Breast epithelium (tissue), 4 donors: Measurements from ENCODE around the gene P2RY6. TPM values are rescaled to one million over a fixed set of nuclear protein-coding genes. Genes with fewer than 3 reads are reported as not detected.
A peak's percentile ranks its signal among the peaks of the same experiment; 100 is the strongest.

Experiments used
- DNase-seq, 2 donors: peaks; one replicate each; pipeline ENCODE4 v3.0.0-alpha.2; 2019; ENCODE audit warnings: low spot score in 2 of 2
- H3K27ac ChIP-seq, 2 donors: fragments of 200-600 bp; sonication (generic) in 1 of 2; one replicate each; pipeline ENCODE4 v1.5.1; 2016 to 2019; ENCODE audit warnings: mild to moderate bottlenecking in 1 of 2
- H3K27me3 ChIP-seq, 2 donors: fragments of 200-600 bp; sonication (generic) in 1 of 2; one replicate each; pipeline versions ENCODE4 v1.5.1 to v1.6.0; 2017 to 2019; ENCODE audit warnings: control low read depth in 1 of 2, mild to moderate bottlenecking in 1 of 2
- H3K36me3 ChIP-seq: fragments of 200-600 bp; one replicate; pipeline ENCODE4 v1.5.1; 2019
- H3K4me1 ChIP-seq, 2 donors: fragments of 200-600 bp; sonication (generic); one replicate each; pipeline ENCODE4 v1.5.1; 2016 to 2019; ENCODE audit warnings: control low read depth in 1 of 2
- H3K4me3 ChIP-seq, 3 donors: fragments of 200-600 bp; sonication (generic); 1 replicate in 2 of 3; 2 replicates in 1 of 3; pipeline ENCODE4 v1.5.1; 2016 to 2019; ENCODE audit warnings: mild to moderate bottlenecking in 3 of 3, moderate library complexity in 2 of 3
- H3K9me3 ChIP-seq, 2 donors: fragments of 200-600 bp; sonication (generic) in 1 of 2; one replicate each; pipeline ENCODE4 v1.5.1; 2016 to 2019; ENCODE audit warnings: control low read depth in 1 of 2
- CTCF ChIP-seq, 3 donors: fragments of 450-650 bp; IDR thresholded peaks; one replicate each; pipeline ENCODE4 v1.5.1; 2016 to 2017; ENCODE audit warnings: antibody characterized with exemption in 3 of 3, mild to moderate bottlenecking in 3 of 3, moderate library complexity in 3 of 3
- POLR2A ChIP-seq: fragments of 450-650 bp; IDR thresholded peaks from one replicate; pipeline ENCODE4 v1.6.1; 2016; ENCODE audit warnings: antibody characterized with exemption, mild to moderate bottlenecking, moderate library complexity
- POLR2AphosphoS5 ChIP-seq, 3 donors: sonication (generic); formaldehyde crosslinking; IDR thresholded peaks; one replicate each; pipeline ENCODE4 v1.6.1; 2017; ENCODE audit warnings: antibody characterized with exemption in 3 of 3
- intact Hi-C: fragments of 100-400 bp; cut with DNase I; formaldehyde crosslinking; loops from one replicate; pipeline ENCODE4 v1.15.1; 2023; ENCODE audit warnings: low total_unique reads
- total RNA-seq, 3 donors: library from RNA; depleted of rRNA; stranded (reverse); fragments of >200 nt; gene quantifications; one replicate each; pipeline ENCODE4 v1.1.0, GENCODE V29; 2016

P2RY6 gene
- total RNA-seq, 3 donors from 2014 or later = 1.6 to 3.4 (median 1.9) TPM

- Histone ChIP-seq H3K36me3 (no peaks in the 10 kb centered on the region), H3K27ac (no peak overlapping the region), H3K4me3 (no peak overlapping the region), H3K9me3 (no peaks in the 10 kb centered on the region), H3K4me1 (no peaks in the 10 kb centered on the region), H3K27me3 (no peaks in the 10 kb centered on the region)
- intact Hi-C loops = loop anchor here (5.0 kb wide), 1 partner anchor 1981 kb away; no protein-coding TSS in a partner anchor
- TF ChIP-seq CTCF (IDR thresholded peaks at IDR 0.05) (no peak), POLR2A (no peak), POLR2AphosphoS5 (IDR thresholded peaks at IDR 0.05) (no peak)
- no peak for DNase-seq
Measured at GRCh38 chr11:73286240-73286810, 14.2 kb downstream of the P2RY6 start.

DNA sequence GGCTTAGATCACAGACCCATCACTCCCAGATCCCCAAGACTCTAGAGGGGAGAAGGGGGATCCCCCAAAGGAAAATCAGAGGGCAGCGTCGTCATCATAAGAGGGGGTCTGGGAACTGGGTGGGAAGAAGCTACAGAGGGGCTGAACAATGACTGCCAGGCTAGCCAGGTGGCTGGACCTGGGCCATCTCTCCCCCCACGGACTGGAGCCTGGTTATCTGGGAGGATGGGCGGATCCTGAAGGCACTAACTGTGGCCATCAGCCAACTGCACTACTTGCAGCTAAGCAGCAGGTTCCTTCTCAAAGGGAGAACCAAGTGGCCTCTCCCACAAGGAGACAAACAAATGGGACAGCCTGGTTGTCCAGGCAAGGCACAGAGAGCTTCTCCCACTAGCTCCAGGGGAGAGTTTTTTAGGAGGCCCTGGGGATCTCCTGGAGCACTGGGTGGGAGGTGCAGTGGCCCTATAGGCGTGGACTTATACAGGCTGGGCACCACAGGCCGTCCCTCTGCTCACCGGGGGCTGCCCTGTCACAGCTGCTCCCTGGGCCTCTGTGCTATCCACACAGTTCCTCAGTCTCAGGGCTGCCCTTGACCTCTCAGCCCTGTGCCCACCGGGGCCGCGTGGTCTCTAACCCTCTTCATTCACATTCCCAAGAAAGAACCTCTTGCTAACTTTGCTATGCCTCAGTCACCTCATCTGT is 15.4 kb downstream of the P2RY6 start:
- Histone ChIP-seq H3K4me3 (no peak overlapping the region), H3K9me3 (no peaks in the 10 kb centered on the region), H3K4me1 (no peaks in the 10 kb centered on the region), H3K36me3 (no peaks in the 10 kb centered on the region), H3K27me3 (no peaks in the 10 kb centered on the region), H3K27ac (no peak overlapping the region)
- DNase-seq = no peak
- intact Hi-C loops = loop anchor here (1.0 to 5.0 kb wide), 2 partner anchors 41 to 1980 kb away; no protein-coding TSS in a partner anchor
- TF ChIP-seq POLR2A (no peak), POLR2AphosphoS5 (IDR thresholded peaks at IDR 0.05) (no peak), CTCF (IDR thresholded peaks at IDR 0.05) (no peak)

DNA sequence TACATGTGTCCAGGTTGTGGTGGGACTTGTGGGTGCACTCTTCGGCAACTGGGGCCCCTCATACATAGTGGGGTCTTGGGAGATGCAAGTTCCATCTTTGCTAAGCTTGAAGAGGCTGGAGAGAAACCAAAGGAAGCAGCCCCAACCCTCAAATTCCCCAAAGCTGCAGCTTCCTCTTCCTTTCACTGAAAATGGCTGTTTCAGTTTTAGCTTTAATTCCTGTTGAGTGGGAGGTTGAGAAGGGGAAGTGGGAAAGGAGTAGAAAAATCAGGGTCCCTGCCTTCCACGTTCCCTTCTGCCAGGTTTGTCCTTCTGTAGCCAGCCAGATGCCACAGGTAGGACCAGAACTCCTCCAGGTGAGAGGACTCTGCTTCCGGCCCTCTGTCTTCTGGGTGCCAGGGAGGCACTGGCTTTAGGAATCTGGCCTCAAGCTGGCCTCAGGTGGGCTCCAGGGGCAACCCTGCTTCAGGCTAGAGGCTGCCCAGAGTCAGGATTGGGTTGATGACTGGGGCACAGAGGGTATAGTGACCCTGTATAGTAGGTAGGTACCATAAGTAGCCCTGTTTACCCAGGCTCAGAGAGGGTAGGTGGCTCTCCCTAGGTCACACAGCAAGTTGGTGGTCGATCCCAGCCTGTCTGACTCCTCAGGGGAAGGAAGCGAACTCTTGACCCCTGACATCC is 16.2 kb downstream of the P2RY6 start:
- H3K36me3 ChIP-seq = no peaks in the 10 kb centered on the region
- no peak overlapping the region for H3K4me3 ChIP-seq
- no peaks in the 10 kb centered on the region for H3K9me3 ChIP-seq
- no peaks in the 10 kb centered on the region for H3K27me3 ChIP-seq
- peak overlapping the region in 1 of 2 donors; percentile 50 for H3K27ac ChIP-seq
- DNase-seq = no peak
- TF ChIP-seq CTCF (IDR thresholded peaks at IDR 0.05) (no peak), POLR2A (no peak)
- H3K4me1 ChIP-seq = no peaks in the 10 kb centered on the region
- intact Hi-C loops = loop anchor here (1.0 to 5.0 kb wide), 2 partner anchors 40 to 1979 kb away; no protein-coding TSS in a partner anchor

DNA sequence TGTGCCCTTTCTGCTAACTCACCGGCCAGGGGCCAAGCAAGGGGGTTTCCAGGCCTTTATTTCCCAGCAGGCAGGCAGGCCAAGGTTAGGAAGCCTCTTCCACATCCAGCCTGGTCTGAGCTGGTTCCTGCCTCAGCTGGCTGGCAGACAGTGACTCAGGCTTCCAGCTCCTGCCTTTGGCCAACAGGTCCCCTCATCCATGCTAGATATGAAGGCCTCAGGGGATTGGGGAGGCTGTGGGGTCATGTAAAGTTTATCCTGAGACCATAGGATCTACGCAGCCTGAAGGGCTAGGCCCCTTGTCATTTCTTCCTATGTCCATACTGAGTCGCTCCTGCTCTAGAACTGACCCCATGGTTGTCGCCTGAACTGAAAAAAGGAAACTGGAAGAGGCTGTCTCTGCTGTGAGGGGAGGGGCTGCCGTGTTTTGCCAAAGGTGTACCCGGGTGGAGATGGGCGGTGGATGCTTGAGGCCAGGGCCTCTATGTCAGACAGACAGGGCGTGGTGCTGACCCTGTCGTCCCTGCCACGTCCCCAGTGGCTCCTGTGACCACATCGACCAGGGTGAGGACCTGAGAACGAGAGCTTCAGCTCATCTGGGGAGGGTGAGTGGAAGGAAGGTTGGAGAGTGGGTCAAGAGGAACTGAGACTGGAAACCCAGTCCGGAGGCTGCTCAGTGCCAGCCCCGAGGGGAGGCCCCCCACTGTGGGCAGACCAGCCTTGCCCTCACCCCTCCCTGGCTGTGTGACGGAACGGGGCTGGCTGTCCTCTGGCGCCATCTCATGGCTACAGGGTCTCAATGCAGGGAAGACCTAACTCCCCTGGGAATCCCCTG is 17.0 kb downstream of the P2RY6 start:
- DNase-seq = peak in 1 of 2 donors; percentile 48
- no peaks in the 10 kb centered on the region for H3K36me3 ChIP-seq
- intact Hi-C loops = loop anchor here (1.0 to 5.0 kb wide), 2 partner anchors 39 to 1978 kb away; no protein-coding TSS in a partner anchor
- peak; percentile 75 to 93 (median 90) for TF ChIP-seq CTCF (IDR thresholded peaks at IDR 0.05)
- peak in 2 of 3 donors; percentile 20 to 35 for TF ChIP-seq POLR2AphosphoS5 (IDR thresholded peaks at IDR 0.05)
- no peak for TF ChIP-seq POLR2A
- no peaks in the 10 kb centered on the region for H3K27me3 ChIP-seq
- peak overlapping the region; percentile 19 to 57 (median 27) for H3K4me3 ChIP-seq
- peak overlapping the region in 1 of 2 donors; percentile 50 for H3K27ac ChIP-seq
- no peaks in the 10 kb centered on the region for H3K9me3 ChIP-seq
- no peaks in the 10 kb centered on the region for H3K4me1 ChIP-seq
